Pulmonary artery endothelial cell (primary cell): ENCODE results near the gene CD44. TPM values are rescaled to one million over a fixed set of nuclear protein-coding genes. Genes with fewer than 3 reads are reported as not detected.

ENCODE experiments used
- DNase-seq: peaks from one replicate; pipeline ENCODE4 v3.0.0-alpha.2; 2011; ENCODE audit warnings: low read depth, low spot score
- total RNA-seq: library from RNA; depleted of rRNA; stranded (reverse); fragments of >200 nt; gene quantifications from 2 replicates; pipeline ENCODE4 v1.2.3, GENCODE V29; 2014

CD44 gene
- total RNA-seq, 1 donor from 2014 or later: 67.5 TPM

GRCh38 chr11:35260342-35260985 is 121.5 kb downstream of the CD44 start:
- DNase-seq: no peak

- no peak for DNase-seq
These were observed 122.2 kb downstream of the CD44 start for GRCh38 chr11:35261197-35261596.

- DNase-seq: no peak
These were observed 123.1 kb downstream of the CD44 start for GRCh38 chr11:35262056-35262455.

- DNase-seq: no peak
These were observed 123.8 kb downstream of the CD44 start for GRCh38 chr11:35262735-35263134.

GRCh38 chr11:35265755-35266454 is 126.9 kb downstream of the CD44 start:
- DNase-seq: peak; percentile 15

- DNase-seq: no peak
These were observed 128.5 kb downstream of the CD44 start for GRCh38 chr11:35267504-35267903.

- DNase-seq: no peak
These were observed 131.4 kb downstream of the CD44 start for GRCh38 chr11:35270342-35270741.

- DNase-seq: no peak
These were observed 132.1 kb downstream of the CD44 start for GRCh38 chr11:35271031-35271430.

- DNase-seq: no peak
These were observed 133.5 kb downstream of the CD44 start for GRCh38 chr11:35272391-35272902.

GRCh38 chr11:35274909-35275785 is 136.2 kb downstream of the CD44 start:
- no peak for DNase-seq

GRCh38 chr11:35275786-35276170 is 136.8 kb downstream of the CD44 start:
- no peak for DNase-seq

- no peak for DNase-seq
These were observed 137.6 kb downstream of the CD44 start for GRCh38 chr11:35276396-35277145.

GRCh38 chr11:35277827-35278226 is 138.9 kb downstream of the CD44 start:
- no peak for DNase-seq

GRCh38 chr11:35280727-35281126 is 141.8 kb downstream of the CD44 start:
- DNase-seq: no peak

- no peak for DNase-seq
These were observed 142.3 kb downstream of the CD44 start for GRCh38 chr11:35281169-35281688.

Other genes starting within 250 kb of the CD44 start
- 23.3 and 23.9 TPM in 2 replicates for gene APIP, start 222.8 kb upstream of the CD44 start, total RNA-seq
- gene PDHX, start 222.6 kb upstream of the CD44 start, total RNA-seq: 22.9 and 30.3 TPM in 2 replicates